ENCODE measurements around the gene PKN2. TPM values are rescaled to one million over a fixed set of nuclear protein-coding genes. Genes with fewer than 3 reads are reported as not detected.

PKN2 gene
- total RNA-seq, 1 experiment from 2014 or later, result 32.5 TPM

DNA sequence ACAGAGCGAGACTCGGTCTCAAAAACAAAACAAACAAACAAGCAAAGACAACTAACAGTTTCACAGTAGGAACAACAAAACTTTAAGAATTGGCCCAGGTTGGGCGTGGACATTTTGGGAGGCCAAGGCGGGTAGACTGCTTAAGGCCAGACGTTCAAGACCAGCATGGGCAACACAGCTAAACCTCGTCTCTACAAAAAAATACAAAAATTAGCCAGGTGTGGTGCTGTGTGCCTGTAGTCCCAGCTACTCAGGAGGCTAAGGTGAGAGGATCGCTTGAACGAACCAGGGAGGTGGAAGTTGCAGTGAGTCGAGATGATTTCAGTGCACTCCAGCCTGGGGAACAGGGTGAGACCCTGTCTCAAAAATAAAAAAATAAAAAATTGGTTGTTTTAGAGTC, 193.8 kb downstream of the PKN2 start:
- Histone ChIP-seq H4K20me1 (ENCODE audit: control insufficient read depth, insufficient read depth, insufficient read length) (no peaks in the 10 kb centered on the region), H3K56ac (ENCODE audit: insufficient read length, low read depth, low read length) (no peak overlapping the region), H3K23me2 (ENCODE audit: insufficient read length, low read depth, low read length, poor library complexity, severe bottlenecking) (no peaks in the 10 kb centered on the region)

More for the DNA sequence above, 193.8 kb downstream of the PKN2 start:
- H2BK12ac ChIP-seq (ENCODE audit: insufficient read length, low read depth, low read length), result no peak overlapping the region
- Mint-ChIP-seq H3K4me3 (no peak overlapping the region), H3K27ac (peak overlapping the region; percentile 8 to 84 (median 80); a peak in 4 of 7 replicates), H3K27me3 (ENCODE audit: low read depth) (no peaks in the 10 kb centered on the region), H3K4me1 (no peaks in the 10 kb centered on the region), H3K36me3 (ENCODE audit: insufficient read depth in 1 of 3, low read depth in 3 of 3) (no peaks in the 10 kb centered on the region; a peak in 1 of 7 replicates), H3K9me3 (no peaks in the 10 kb centered on the region)
- no peak overlapping the region for H4K91ac ChIP-seq (ENCODE audit: insufficient read length, low read depth, low read length)
- no peak overlapping the region for H2AFZ ChIP-seq (ENCODE audit: low read length)
- no peak overlapping the region for H2AK5ac ChIP-seq (ENCODE audit: insufficient read length, low read length)
- H3K27me3 ChIP-seq (ENCODE audit: insufficient read depth, low read length), result no peaks in the 10 kb centered on the region
- DNase-seq, result no peak
- no peak overlapping the region for H3K4ac ChIP-seq (ENCODE audit: low read depth, low read length)
- H4K5ac ChIP-seq (ENCODE audit: insufficient read length, low read depth, low read length), result no peak overlapping the region
- H3K4me1 ChIP-seq (ENCODE audit: insufficient read depth, low read length), result no peaks in the 10 kb centered on the region
- H3T11ph ChIP-seq (ENCODE audit: low read length), result no peak overlapping the region
- no peak overlapping the region for H2BK120ac ChIP-seq (ENCODE audit: low read depth, low read length, poor library complexity, severe bottlenecking)
- no peak overlapping the region for H3K27ac ChIP-seq (ENCODE audit: insufficient read length, low read depth, low read length)
- H2BK15ac ChIP-seq (ENCODE audit: low read depth, low read length), result no peak overlapping the region
- H3K23ac ChIP-seq (ENCODE audit: insufficient read length, low read depth, low read length), result no peak overlapping the region
- no peaks in the 10 kb centered on the region for H3K79me1 ChIP-seq (ENCODE audit: insufficient read depth, low read depth, low read length, poor library complexity, severe bottlenecking)
- no peak overlapping the region for H3K14ac ChIP-seq (ENCODE audit: insufficient read depth, low read length)
- H4K8ac ChIP-seq (replicated peaks; ENCODE audit: insufficient read length, low read depth, low read length), result no peak overlapping the region
- TF ChIP-seq, protein P1, sequence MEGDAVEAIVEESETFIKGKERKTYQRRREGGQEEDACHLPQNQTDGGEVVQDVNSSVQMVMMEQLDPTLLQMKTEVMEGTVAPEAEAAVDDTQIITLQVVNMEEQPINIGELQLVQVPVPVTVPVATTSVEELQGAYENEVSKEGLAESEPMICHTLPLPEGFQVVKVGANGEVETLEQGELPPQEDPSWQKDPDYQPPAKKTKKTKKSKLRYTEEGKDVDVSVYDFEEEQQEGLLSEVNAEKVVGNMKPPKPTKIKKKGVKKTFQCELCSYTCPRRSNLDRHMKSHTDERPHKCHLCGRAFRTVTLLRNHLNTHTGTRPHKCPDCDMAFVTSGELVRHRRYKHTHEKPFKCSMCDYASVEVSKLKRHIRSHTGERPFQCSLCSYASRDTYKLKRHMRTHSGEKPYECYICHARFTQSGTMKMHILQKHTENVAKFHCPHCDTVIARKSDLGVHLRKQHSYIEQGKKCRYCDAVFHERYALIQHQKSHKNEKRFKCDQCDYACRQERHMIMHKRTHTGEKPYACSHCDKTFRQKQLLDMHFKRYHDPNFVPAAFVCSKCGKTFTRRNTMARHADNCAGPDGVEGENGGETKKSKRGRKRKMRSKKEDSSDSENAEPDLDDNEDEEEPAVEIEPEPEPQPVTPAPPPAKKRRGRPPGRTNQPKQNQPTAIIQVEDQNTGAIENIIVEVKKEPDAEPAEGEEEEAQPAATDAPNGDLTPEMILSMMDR (conservative IDR thresholded peaks at IDR 0.05), result no peak
- H3K4me2 ChIP-seq (ENCODE audit: insufficient read depth, insufficient read length, low read length), result no peak overlapping the region
- no CpG with 5 or more reads among the region's 9 CpGs for WGBS (ENCODE audit: extremely low coverage, insufficient read length, low lambda C conversion rate)
- no peak overlapping the region for H2BK20ac ChIP-seq (ENCODE audit: low read depth, low read length, poor library complexity, severe bottlenecking)
- no peak overlapping the region for H3K9ac ChIP-seq (ENCODE audit: extremely low read depth, insufficient read length, low read length)
- H3K9me3 ChIP-seq (ENCODE audit: control insufficient read depth, low read depth, low read length), result no peaks in the 10 kb centered on the region
- no peak overlapping the region for H2BK5ac ChIP-seq (ENCODE audit: insufficient read length, low read length)
- no peak overlapping the region for H3K18ac ChIP-seq (ENCODE audit: insufficient read length, low read depth, low read length)
- H3K79me2 ChIP-seq (ENCODE audit: insufficient read depth, low read length), result no peaks in the 10 kb centered on the region
